ENCODE results near the gene DNAH14. TPM values are rescaled to one million over a fixed set of nuclear protein-coding genes. Genes with fewer than 3 reads are reported as not detected.

The DNAH14 gene
- polyA plus RNA-seq, 1 donor (not counting 4 experiments of a cell fraction or from before 2014, with no cell fraction given) = 6.4 TPM

GRCh38 chr1:225441314-225442122, 512.0 kb downstream of the DNAH14 start:
- Histone ChIP-seq H3K9ac (ENCODE audit: control insufficient read depth, extremely low read depth, insufficient read depth, low read length) (no peak overlapping the region), H3K9me3 (ENCODE audit: control insufficient read depth, low read depth, low read length) (no peaks in the 10 kb centered on the region), H3K27ac (ENCODE audit: control insufficient read depth, insufficient read depth, low read length) (no peak overlapping the region), H3K4me2 (ENCODE audit: control insufficient read depth, extremely low read depth, insufficient read depth, low read depth, low read length) (no peak overlapping the region), H2AFZ (ENCODE audit: control insufficient read depth, low read length) (no peak overlapping the region), H4K20me1 (ENCODE audit: control insufficient read depth, extremely low read depth, insufficient read depth, low read length) (no peaks in the 10 kb centered on the region), H3K27me3 (ENCODE audit: control insufficient read depth, extremely low read depth, insufficient read depth, low read length) (no peaks in the 10 kb centered on the region), H3K4me1 (ENCODE audit: control insufficient read depth, extremely low read depth, insufficient read depth, low read length) (peaks cover 20% of the 10 kb centered on the region), H3K36me3 (ENCODE audit: control insufficient read depth in 2 of 2, extremely low read depth in 1 of 2, insufficient read depth in 2 of 2, low read length in 2 of 2) (no peaks in the 10 kb centered on the region), H3K4me3 (ENCODE audit: control insufficient read depth in 2 of 3, extremely low read depth in 1 of 3, insufficient read depth in 2 of 3, low read depth in 1 of 3, low read length in 3 of 3) (no peak overlapping the region), H3K79me2 (ENCODE audit: control insufficient read depth, insufficient read depth, low read length) (no peaks in the 10 kb centered on the region), H3K9me1 (ENCODE audit: control insufficient read depth, extremely low read depth, insufficient read depth, low read length) (no peaks in the 10 kb centered on the region)
- dilution Hi-C loops (cut with MboI; ENCODE audit: extremely low pct_ligation_motif_present, low sequenced_read_pairs) = no loop called here
- TF ChIP-seq CTCF (optimal IDR thresholded peaks at IDR 0.05 in 1 of 3, IDR thresholded peaks at IDR 0.05 in 1 of 3, conservative IDR thresholded peaks at IDR 0.05 in 1 of 3; ENCODE audit: extremely low read depth in 1 of 3, insufficient read depth in 2 of 3, low read length in 3 of 3) = peak in 1 of 3 experiments; percentile 3
- no peak for TF ChIP-seq EZH2 (IDR thresholded peaks at IDR 0.05; ENCODE audit: low read length)
- FAIRE-seq (no peak), DNase-seq (ENCODE audit: low read depth, low spot score) (no peak)

GRCh38 chr1:225442123-225442505, 512.6 kb downstream of the DNAH14 start:
- FAIRE-seq (no peak), DNase-seq (ENCODE audit: low read depth, low spot score) (no peak)
- H3K4me2 ChIP-seq (ENCODE audit: control insufficient read depth, extremely low read depth, insufficient read depth, low read depth, low read length) = no peak overlapping the region
- no peak overlapping the region for H2AFZ ChIP-seq (ENCODE audit: control insufficient read depth, low read length)
- TF ChIP-seq CTCF (optimal IDR thresholded peaks at IDR 0.05 in 1 of 3, IDR thresholded peaks at IDR 0.05 in 1 of 3, conservative IDR thresholded peaks at IDR 0.05 in 1 of 3; ENCODE audit: extremely low read depth in 1 of 3, insufficient read depth in 2 of 3, low read length in 3 of 3) (no peak), EZH2 (IDR thresholded peaks at IDR 0.05; ENCODE audit: low read length) (no peak)
- no peak overlapping the region for H3K4me3 ChIP-seq (ENCODE audit: control insufficient read depth in 2 of 3, extremely low read depth in 1 of 3, insufficient read depth in 2 of 3, low read depth in 1 of 3, low read length in 3 of 3)
- no peaks in the 10 kb centered on the region for H3K9me3 ChIP-seq (ENCODE audit: control insufficient read depth, low read depth, low read length)
- peaks cover 23% of the 10 kb centered on the region for H3K4me1 ChIP-seq (ENCODE audit: control insufficient read depth, extremely low read depth, insufficient read depth, low read length)
- H3K9ac ChIP-seq (ENCODE audit: control insufficient read depth, extremely low read depth, insufficient read depth, low read length) = no peak overlapping the region
- no peaks in the 10 kb centered on the region for H3K36me3 ChIP-seq (ENCODE audit: control insufficient read depth in 2 of 2, extremely low read depth in 1 of 2, insufficient read depth in 2 of 2, low read length in 2 of 2)
- no peaks in the 10 kb centered on the region for H3K9me1 ChIP-seq (ENCODE audit: control insufficient read depth, extremely low read depth, insufficient read depth, low read length)
- no peaks in the 10 kb centered on the region for H3K79me2 ChIP-seq (ENCODE audit: control insufficient read depth, insufficient read depth, low read length)
- H4K20me1 ChIP-seq (ENCODE audit: control insufficient read depth, extremely low read depth, insufficient read depth, low read length) = no peaks in the 10 kb centered on the region
- H3K27me3 ChIP-seq (ENCODE audit: control insufficient read depth, extremely low read depth, insufficient read depth, low read length) = no peaks in the 10 kb centered on the region
- dilution Hi-C loops (cut with MboI; ENCODE audit: extremely low pct_ligation_motif_present, low sequenced_read_pairs) = no loop called here
- no peak overlapping the region for H3K27ac ChIP-seq (ENCODE audit: control insufficient read depth, insufficient read depth, low read length)
